GM21825 (cell line): ENCODE results near the gene EVL.

Source experiments
- ATAC-seq: cut with Tn5 transposase; IDR thresholded peaks from one replicate; pipeline ENCODE4 v1.9.1; 2021; ENCODE audit warnings: mild to moderate bottlenecking, moderate library complexity; ENCODE audit not compliant: unreplicated experiment

Gene EVL

DNA sequence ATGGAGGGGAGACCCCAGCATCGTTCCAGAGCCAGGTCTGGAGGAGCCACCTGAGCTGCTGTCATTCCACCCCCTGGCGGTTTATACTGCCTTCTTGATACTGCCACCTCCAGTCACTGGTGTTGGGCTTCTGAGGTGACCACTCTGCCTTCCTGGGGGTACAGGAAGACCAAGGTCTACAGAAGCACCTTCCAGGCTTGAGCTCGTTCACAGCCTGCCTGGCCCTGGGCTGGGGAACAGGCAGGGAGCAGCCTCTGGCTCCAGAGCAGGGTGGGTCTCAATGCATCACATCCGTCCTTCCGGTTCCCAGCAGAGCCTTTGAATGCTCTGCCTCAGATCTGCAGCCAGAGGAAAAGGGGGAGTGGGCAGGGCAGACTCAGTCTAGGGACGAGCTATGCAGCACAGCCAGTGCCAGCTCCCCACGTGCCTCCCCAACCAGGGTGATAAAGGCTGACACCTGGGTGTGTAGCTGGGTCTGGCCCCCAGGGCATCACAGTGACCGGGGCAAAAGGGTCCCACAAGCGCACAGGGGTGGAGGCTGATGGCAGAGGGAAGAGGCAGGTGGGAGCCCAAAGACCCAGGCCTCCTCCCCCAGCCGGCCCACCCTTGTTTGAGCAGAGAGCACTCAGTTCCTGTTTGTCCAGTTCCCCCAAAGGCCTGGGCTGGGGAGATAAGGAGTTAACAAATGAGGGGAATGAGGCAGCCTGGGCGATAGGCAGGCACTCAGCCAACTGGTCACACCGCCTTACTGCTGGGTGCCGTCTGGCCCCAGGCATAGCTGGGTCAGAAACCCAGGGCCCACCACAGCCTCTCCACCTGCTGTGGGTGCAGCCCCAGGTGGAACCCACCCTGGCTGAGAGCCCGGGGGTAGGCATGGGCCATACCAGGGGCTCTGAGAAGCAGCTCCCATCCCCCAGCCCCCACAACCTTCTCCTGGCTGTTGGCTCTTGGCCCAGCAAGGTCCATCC, 77.1 kb downstream of the EVL start:
- no peak for ATAC-seq

DNA sequence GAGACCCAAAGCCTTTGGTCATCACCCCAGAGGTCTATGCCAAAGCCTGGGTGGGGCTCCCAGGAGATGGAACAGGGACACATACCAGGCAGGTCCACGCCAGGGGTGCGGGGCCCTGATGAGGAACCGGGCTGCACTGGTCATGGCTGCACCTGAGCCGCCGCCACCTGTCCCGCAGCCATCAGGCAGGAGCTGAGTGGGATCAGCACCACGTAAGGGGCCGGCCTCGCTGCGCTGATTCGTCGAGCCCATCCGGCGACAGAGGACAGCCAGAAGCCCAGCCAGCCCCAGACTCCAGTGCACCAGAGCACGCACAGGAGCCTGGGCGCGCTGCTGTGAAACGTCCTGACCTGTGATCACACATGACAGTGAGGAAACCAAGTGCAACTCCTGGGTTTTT, 78.3 kb downstream of the EVL start:
- no peak for ATAC-seq

DNA sequence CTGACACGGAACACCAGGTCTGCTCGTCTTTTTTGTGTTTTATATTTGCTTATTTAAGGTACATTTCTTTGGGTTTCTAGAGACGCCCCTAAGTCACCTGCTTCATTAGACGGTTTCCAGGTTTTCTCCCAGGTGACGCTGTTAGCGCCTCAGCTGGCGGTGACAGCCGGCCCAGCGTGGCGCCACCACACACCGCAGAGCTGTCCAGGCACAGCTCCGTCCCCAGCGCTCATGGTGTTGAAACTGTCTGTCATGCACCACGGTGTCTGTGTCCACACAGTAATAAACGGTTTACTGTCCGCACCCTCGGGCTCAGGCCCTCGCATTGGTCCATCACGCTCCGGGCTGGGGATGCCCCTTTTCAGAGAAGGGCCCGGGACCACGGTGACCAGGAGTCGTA, 78.7 kb downstream of the EVL start:
- ATAC-seq, result no peak

DNA sequence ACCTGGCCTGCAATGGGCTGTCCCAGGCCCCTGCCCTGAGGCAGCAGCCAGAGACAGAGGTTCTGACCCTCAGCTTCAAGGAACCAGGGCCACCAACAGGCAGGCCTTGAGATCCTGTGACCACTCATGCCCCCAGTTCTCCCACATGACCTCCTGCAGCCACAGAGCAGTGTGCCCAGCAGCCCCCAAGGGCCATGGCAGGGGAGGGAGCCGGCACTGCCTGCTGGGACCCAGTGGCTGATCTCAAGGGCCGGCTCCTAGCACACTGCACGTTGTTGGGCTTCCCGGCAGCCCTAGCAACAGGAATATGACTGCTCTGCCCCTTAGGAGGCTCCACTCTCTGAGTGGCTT, 79.4 kb downstream of the EVL start:
- no peak for ATAC-seq

DNA sequence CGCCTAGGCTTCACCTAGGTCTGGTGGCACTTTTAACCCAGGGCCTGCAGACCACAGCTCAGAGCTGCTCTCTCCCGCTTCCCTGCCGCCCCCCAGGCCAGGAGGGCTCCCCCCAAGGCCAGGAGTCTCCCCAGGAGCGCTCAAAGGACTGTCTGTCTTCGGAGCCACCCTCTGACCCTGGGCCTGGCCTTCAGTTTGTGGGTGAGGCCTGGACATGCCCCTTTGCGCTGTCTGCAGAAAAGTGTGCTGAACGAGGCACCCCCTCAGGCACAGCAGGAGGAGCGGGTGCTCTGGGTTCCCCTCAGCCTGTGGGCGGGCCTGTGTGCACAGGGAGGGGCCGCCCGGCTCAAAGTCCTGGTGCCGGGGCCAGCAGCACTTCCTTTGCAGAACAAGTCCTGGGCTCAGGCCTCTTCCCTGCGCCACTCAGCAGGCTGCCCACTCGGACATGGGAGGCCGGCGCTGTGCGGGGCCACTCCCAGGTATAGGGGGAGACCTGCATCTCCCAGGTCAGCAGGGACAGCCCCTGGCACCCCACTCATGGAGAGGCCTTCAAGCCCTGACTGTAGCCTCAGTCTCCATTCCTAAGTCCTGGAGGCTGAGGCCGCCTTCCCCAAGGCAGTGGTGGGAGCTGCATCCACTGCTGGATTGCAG, 79.9 kb downstream of the EVL start:
- no peak for ATAC-seq

DNA sequence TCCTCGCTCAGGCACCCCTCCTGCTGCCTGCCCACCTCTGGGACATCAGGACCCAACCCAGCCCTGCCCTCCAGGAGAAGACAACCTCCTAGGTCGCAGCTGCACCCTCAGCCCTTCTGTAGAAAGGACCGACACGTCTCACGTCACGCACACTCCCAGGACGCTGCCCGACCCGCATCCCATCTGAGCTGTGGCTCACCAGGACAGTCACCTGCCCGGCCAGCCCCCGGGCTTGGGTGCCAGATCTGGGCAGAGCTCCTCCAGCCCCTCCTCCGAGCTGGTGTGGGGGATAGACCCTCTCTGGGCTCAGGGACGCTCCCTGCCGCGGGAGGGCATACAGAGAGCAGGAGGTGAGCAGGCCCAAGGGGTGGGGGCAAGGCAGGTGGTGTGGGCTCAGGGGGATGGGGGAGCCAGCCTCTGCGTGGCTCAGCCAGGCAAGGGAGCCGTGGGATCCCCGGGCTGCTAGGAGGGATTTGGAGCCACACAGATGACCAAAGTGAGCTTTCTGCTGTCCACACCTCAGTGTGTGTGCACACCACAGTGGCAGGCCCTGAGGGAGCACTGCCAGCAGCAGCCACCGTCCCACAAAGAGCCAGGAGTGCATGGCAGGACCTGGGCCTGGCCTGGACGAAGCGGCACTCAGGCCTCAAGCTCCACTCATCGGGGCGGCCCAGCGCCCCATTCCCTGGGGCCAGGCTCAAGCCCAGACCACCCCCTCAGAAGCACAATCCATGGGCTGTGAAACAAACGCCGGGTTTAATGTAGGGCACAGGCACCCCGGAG, 80.7 kb downstream of the EVL start:
- ATAC-seq, result no peak

DNA sequence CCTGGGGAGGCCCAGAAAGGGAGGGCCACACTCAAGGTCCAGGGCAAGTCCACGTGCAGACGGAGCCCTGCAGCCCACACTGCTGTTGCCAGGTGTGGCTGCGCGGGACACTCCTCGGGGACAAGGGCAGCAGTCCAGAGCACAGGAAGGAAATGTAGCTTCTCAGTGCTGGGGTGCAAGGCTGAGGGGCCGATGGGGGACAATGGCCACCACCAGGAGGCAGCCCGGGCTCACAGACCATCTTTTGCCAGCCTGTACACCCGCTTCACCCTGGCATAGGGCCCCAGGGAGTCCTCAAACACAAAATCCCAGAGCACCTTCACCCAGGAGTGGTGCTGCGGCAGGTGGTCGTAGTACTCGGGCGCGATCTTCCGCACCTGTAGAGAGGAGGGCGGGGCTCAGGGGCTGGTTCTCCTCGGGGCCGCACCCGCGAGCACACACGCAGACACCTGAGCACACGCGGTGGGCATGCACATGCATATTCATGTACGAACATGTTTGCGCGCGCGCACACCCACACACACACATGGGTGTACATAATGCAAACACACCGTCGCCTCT, 81.4 kb downstream of the EVL start:
- no peak for ATAC-seq

DNA sequence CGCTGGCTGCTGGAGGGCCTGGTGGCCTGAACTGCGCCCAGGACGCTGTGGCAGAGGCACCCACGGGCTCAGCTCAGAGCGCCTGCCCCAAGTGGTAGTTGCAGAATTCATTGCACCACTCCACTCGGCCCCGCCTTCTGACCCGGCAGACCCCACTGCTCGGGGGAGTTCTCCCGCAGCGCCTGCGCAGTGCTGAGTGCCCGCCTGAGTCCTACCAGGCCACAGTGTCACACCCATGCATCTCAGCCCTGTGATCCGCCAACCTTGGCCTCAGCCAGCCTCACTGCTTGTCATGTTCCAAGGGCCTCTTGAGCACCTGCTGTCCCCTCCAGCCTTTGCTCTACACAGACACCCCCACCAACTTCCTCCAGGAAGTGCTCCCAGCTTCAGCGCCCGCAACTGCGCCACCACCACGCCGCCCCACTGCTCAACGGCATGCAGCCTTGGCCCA, 82.0 kb downstream of the EVL start:
- ATAC-seq, result peak; percentile 35

DNA sequence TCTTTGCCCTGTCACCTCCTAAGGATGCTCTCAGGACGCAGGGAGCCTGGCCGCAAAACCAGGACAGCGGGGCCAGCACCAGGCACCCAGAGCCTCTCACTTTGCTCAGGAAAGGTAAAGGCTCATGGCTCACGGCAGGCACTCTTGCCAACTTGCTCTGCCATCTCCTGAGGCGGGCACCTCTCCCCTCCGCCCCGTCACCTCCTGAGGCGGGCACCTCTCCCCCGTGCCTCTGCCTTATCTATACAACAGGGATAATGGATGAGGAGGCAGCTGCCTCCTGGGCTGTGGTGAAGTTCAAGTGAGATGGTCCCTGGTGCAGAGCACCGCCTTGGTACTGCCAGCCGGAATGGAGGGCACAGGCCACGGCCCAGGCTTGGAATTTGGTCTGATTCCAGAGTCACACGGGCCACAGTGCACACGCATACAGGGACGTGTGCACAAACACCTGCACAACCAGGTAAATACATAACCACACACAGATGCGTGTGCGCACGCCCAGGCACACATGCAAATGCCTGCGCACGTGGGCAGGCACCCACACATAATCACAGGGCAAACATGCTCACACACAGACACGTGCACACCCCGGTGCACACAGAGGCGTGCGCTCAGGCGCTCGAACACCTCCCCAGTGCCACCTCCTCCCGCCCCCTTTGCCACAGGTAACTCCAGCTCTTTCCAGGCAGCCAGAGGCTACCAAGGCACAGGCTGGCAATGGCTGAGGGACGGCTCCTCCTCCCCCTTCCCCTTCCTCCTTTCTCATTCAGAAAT, 82.7 kb downstream of the EVL start:
- ATAC-seq, result no peak

DNA sequence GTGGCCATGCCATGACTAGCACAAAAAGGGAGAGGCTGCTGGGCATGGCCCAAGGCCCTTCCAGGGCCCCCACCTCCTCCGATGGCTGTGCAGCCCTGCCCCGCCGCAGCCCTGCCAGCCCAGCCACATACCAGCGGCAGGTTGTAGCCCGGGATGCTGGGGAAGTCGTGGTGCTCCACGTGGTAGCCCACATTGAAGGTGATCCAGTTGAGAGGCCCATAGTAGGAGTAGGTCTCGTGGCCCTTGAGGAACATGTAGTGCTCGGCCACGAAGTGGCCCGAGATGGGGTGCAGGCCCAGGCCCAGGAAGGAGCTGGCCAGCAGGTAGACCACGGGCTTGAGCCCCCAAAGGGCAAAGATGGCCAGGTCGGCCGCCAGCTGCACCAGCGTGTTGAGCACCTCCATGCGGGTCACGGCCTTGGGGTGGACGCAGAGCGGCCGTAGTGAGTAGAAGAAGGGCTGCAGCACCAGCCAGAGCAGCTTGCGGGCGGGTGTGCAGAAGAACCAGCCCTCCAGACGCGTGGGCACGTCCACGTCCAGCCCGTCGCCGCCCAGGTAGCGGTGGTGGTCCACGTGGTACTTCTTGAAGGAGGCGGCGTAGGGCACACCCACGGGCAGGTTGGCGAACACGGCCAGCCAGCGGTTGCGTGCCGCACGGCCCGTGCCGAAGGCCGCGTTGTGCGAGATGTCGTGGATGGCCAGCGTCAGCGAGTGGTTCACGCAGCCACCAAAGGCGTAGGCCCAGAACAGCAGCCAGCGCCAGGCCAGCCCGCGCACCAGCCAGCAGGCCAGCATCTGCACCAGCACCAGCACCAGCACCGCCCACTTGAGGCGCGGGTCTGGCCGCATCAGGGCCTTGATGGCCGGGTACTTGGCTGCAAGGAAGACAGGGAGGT, 83.9 kb downstream of the EVL start:
- ATAC-seq, result no peak

DNA sequence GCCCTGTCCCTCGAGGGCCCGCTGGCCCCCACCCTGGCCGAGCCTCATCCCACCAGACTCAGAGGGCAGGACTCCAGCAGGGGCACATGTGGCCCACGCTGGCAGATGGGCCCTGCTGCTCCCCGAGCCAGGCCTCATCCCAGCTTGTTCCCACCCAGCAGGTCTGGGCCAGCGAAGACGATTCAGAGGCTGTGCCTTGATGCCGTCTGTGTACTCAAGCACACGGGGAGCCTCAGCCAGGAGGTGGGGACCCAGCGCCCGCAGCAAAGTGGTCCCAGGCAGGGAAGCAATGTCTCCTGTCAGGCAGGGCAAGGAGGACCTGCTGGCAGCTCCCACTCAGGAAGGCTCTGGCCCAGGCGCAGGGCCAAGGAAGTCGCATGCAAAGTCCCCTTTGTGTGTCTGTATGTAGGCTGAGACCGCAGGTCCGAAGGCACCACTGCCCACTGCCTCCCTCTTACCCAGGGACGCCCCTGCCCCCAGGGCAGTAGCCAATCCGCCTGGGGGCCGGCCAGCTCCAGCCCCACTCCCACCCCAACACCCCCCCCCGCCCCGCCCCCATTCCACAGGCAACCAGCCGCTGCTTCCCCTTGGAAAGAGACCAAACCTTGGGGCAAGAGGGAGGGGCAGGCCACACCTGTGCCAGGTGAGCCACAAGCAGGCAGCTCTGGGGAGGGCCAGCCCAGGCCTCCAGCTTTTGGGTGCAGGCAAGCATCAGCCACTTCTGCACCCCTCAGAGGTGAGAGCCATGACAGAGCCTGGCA, 84.8 kb downstream of the EVL start:
- ATAC-seq, result no peak

DNA sequence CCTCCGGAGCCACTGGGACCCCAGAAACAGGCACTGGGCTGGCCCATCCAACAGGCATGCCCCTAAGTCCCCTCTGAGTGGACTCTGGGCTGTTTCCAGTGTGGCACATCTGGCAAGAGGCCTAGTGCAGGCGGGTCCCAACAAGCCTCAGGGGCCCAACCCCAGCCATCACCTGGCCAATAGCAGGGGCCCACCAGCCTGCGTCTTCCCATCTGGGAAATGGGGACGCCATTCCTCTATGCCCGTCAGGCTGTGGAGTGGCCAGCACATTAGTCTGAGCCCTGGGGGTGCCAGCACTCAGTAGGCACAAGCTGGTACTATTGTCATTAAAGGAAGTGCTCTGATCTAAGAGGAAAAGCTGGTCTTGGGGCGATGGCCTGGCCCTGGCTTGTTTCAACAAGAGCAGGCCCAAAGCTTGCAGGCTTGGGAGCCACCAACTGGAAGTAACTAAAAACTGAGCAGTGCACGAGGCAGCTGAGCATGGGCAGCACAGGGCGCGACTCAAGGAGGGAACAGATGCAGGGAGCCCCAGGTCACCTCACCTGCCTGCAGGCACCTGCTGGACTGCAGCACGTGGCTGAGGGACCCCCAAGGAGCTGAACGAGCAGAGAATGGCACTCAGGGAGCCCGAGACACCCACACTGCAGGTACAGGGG, 85.8 kb downstream of the EVL start:
- ATAC-seq, result no peak

DNA sequence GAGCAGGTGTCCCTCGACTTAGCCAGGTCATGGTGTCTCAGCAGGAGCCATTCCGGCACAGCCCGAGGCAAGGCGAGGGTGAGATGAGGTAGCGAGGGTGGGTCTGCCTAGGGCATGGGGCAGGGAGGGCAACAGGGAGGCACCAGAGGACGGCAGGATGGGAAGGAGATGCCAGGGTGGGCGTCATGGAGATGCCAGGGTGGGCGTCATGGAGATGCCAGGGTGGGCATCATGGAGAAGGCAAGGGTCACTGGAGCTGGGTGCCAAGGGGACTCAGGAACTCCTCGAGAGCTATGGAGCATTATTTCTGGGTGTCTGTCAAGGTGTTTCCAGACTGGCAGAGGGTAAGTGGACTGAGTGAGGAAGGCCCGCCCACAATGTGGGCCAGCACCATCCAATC, 86.9 kb downstream of the EVL start:
- ATAC-seq, result no peak

DNA sequence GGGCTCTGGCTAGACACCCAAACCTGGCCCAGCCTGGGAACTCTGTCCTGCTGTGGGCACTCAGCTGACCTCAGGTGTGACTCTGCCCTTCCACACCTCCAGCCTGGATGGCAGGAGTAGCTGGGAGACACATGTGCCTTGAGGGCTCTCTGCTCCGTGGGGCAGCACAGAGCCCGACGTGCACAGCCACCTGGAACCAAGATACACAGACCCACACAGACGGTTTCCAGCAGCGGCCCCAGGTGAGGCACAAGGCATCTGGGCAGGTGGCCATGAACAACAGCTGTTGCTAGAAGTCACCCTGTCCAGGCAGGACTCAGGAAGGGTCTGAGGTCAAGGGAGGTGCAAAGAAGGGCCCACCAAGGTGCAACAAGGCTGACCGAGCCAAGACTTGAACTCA, 88.3 kb downstream of the EVL start:
- no peak for ATAC-seq

DNA sequence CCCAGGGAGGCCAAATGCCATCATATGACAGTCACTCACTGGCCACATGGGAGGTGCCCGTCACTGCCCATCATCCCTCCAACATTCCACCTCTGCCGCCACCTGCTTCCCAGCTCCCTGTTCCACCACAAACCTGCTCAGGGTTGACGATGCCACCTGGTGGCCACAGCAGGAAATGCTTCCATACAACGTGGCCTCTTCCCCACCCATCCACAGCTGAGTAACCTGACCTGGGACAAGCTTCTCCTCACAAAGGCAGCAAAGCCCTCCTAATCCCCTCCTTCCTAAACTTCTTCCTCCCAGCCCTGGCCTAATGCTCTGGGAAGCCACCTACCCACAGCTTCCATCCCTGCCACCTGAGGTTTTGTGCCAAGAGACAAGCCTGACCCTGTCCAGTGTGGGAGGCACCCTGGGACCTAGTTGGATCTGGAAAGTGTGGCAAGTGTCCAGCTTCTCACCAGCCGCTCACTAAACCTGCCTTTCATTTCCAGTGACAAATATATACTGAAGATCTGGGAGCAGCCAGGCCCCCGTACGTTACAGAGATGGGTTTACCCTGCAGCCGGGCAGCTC, 89.9 kb downstream of the EVL start:
- ATAC-seq, result no peak

DNA sequence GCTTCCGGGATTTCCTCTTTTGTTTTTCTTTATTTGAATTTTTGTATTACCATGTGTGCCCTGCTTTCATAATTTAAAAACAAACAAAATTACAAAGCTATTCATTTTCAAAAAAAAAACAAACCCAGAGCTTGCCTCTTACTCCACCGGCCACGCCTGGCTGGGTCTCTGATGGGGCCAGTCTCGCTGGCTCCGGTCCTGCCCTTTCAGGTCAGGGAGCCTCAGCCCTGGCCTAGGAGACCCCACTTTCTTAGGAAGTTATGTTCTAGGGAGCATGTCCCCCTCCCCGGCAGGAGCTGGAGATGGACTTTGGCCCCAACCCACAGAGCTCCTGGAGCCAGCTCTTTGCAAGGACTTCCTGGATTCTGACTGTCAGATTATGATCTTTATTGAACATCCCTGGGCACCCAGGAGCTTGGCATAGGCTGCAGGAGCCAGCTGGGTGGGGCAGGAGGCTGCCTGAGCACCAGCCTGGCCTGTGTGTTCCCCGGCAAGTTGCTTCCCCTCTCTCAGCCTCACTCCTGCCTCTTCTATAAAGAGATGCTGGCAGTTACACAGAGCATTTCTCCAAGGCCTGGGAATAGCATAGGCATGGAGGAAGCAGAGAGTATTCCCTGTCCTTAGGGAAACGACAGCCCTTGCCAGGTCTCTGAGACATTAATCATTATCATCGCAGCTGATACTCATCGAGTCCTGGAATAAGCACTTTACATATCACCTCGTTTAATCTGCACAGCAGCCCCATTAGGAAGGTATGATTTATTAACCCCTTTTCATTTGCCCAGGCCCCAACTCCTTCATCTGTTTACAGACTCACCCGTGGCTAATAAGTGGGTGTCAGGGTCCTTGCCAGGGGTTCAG, 90.8 kb downstream of the EVL start:
- no peak for ATAC-seq

DNA sequence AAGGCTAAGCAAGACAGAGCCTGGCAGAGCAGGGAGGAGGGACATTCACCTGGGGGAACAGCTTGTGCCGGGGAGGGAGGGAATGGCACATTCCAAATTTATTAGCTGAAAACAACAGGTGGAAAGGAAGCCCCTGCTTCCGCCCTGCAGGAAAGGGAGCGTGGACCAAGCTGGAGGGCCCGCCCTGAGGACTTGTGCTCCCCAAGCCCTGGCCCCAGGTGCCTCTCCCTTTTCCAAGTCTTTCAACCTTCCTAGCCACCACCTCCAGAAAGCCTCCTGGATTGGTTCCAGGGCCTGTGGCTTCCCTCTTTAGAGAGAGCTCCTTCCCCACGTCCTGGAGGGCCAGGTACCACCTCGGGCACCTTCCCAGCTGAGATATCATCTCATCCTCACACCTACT, 91.6 kb downstream of the EVL start:
- no peak for ATAC-seq
